Inferior parietal cortex (tissue), 1 donor: ENCODE results near the gene XRRA1.

Experiments used
- DNase-seq: peaks from one replicate; pipeline ENCODE4 v3.0.0-alpha.2; 2016; ENCODE audit errors: extremely low spot score

Gene XRRA1

GRCh38 chr11:74950374-74950969 lies 1.6 kb upstream of the XRRA1 start:
- no peak for DNase-seq

GRCh38 chr11:74949753-74950137 lies 854 bp upstream of the XRRA1 start:
- DNase-seq: no peak

- no peak for DNase-seq
Observed at GRCh38 chr11:74948546-74948897, 369 bp downstream of the XRRA1 start.

- no peak for DNase-seq
Observed at GRCh38 chr11:74942073-74942759, 6.7 kb downstream of the XRRA1 start.

GRCh38 chr11:74941492-74941891 lies 7.4 kb downstream of the XRRA1 start:
- DNase-seq: no peak

- DNase-seq: no peak
Observed at GRCh38 chr11:74937696-74938475, 11.0 kb downstream of the XRRA1 start.

- no peak for DNase-seq
Observed at GRCh38 chr11:74936976-74937375, 11.9 kb downstream of the XRRA1 start.

- no peak for DNase-seq
Observed at GRCh38 chr11:74936087-74936486, 12.8 kb downstream of the XRRA1 start.

- DNase-seq: no peak
Observed at GRCh38 chr11:74935285-74935684, 13.6 kb downstream of the XRRA1 start.

GRCh38 chr11:74933765-74934164 lies 15.1 kb downstream of the XRRA1 start:
- DNase-seq: no peak

GRCh38 chr11:74932797-74933196 lies 16.1 kb downstream of the XRRA1 start:
- no peak for DNase-seq

GRCh38 chr11:74932169-74932568 lies 16.7 kb downstream of the XRRA1 start:
- DNase-seq: no peak

GRCh38 chr11:74929431-74930363 lies 19.2 kb downstream of the XRRA1 start:
- peak; percentile 94 for DNase-seq

- no peak for DNase-seq
Observed at GRCh38 chr11:74927496-74927895, 21.4 kb downstream of the XRRA1 start.

- no peak for DNase-seq
Observed at GRCh38 chr11:74926304-74927030, 22.4 kb downstream of the XRRA1 start.

- DNase-seq: no peak
Observed at GRCh38 chr11:74925281-74925680, 23.6 kb downstream of the XRRA1 start.

- no peak for DNase-seq
Observed at GRCh38 chr11:74923125-74923524, 25.8 kb downstream of the XRRA1 start.

GRCh38 chr11:74909812-74910211 lies 39.1 kb downstream of the XRRA1 start:
- no peak for DNase-seq

- no peak for DNase-seq
Observed at GRCh38 chr11:74909385-74909784, 39.5 kb downstream of the XRRA1 start.

GRCh38 chr11:74905326-74905725 lies 43.6 kb downstream of the XRRA1 start:
- no peak for DNase-seq

GRCh38 chr11:74902342-74902741 lies 46.5 kb downstream of the XRRA1 start:
- no peak for DNase-seq
